ENCODE results near the gene LITAFD. TPM values are rescaled to one million over a fixed set of nuclear protein-coding genes. Genes with fewer than 3 reads are reported as not detected.
"Not testable (repeated sequence)": the region's sequence is repeated elsewhere in the genome, so short reads cannot be mapped to it uniquely, and the experiment has no call there.

The LITAFD gene
- total RNA-seq, 1 experiment from 2014 or later: not detected

GRCh38 chr16:8872071-8872470 lies 10.1 kb upstream of the LITAFD start:
- DNase-seq (ENCODE audit: low read depth, low spot score): no peak
- Histone ChIP-seq H3K4me3 (replicated peaks in 1 of 2; ENCODE audit: low read depth in 1 of 2, low read length in 2 of 2) (no peak overlapping the region), H2AFZ (ENCODE audit: low read depth, low read length, poor library complexity, severe bottlenecking) (no peak overlapping the region), H3K9me3 (ENCODE audit: control insufficient read depth in 1 of 2, insufficient read depth in 1 of 2, low read depth in 1 of 2, low read length in 2 of 2) (no peaks in the 10 kb centered on the region), H3K27me3 (ENCODE audit: insufficient read depth, low read length) (no peaks in the 10 kb centered on the region), H3K9me2 (ENCODE audit: insufficient read depth) (no peaks in the 10 kb centered on the region), H3K9ac (ENCODE audit: low read length) (no peak overlapping the region), H3K36me3 (ENCODE audit: control insufficient read depth in 1 of 2, insufficient read depth in 2 of 2, low read length in 2 of 2) (no peaks in the 10 kb centered on the region), H3K4me2 (ENCODE audit: low read length) (no peak overlapping the region), H4K20me1 (ENCODE audit: insufficient read depth) (no peaks in the 10 kb centered on the region; the same call in 1 of the 2 replicates), H3K4me1 (ENCODE audit: control insufficient read depth in 1 of 2, insufficient read depth in 2 of 2, low read length in 2 of 2) (peaks cover 27 to 37% of the 10 kb centered on the region in 2 experiments), H3K27ac (ENCODE audit: low read depth, low read length) (no peak overlapping the region), H3K79me2 (ENCODE audit: insufficient read depth, low read length) (peaks cover 12% of the 10 kb centered on the region)
- ChIA-PET CTCF (no interaction called here), POLR2A (no interaction called here), RAD21 (ENCODE audit: low non-redundant PET in 1 of 2, low total read pairs in 2 of 2, uncharacterized antibody in 2 of 2, unreplicated experiment in 2 of 2) (no interaction called here)
- intact Hi-C loops (cut with micrococcal nuclease): no loop called here
- no peak for TF ChIP-seq RAD21 (IDR thresholded peaks at IDR 0.05; ENCODE audit: low read depth)
- no peak for TF ChIP-seq FOSL1 (IDR thresholded peaks at IDR 0.05; ENCODE audit: low read depth)
- TF ChIP-seq MAX (IDR thresholded peaks at IDR 0.05): no peak
- TF ChIP-seq CTCF (IDR thresholded peaks at IDR 0.05 in 2 of 3, conservative IDR thresholded peaks at IDR 0.05 in 1 of 3; ENCODE audit: borderline replicate concordance in 1 of 3, insufficient read depth in 1 of 3, low read depth in 2 of 3, low read length in 2 of 3): no peak
- ATAC-seq: no peak
- BruUV-seq (replicated peaks): no TSS peak

GRCh38 chr16:8872967-8873865 lies 8.9 kb upstream of the LITAFD start:
- RAD21 ChIA-PET (ENCODE audit: low non-redundant PET in 1 of 2, low total read pairs in 2 of 2, uncharacterized antibody in 2 of 2, unreplicated experiment in 2 of 2): no interaction called here
- Histone ChIP-seq H3K27ac (ENCODE audit: low read depth, low read length) (no peak overlapping the region), H3K4me3 (replicated peaks in 1 of 2; ENCODE audit: low read depth in 1 of 2, low read length in 2 of 2) (no peak overlapping the region), H3K4me1 (ENCODE audit: control insufficient read depth in 1 of 2, insufficient read depth in 2 of 2, low read length in 2 of 2) (peaks cover 24 to 32% of the 10 kb centered on the region in 2 experiments), H3K4me2 (ENCODE audit: low read length) (no peak overlapping the region), H3K9me3 (ENCODE audit: control insufficient read depth in 1 of 2, insufficient read depth in 1 of 2, low read depth in 1 of 2, low read length in 2 of 2) (no peaks in the 10 kb centered on the region), H3K9me2 (ENCODE audit: insufficient read depth) (no peaks in the 10 kb centered on the region), H2AFZ (ENCODE audit: low read depth, low read length, poor library complexity, severe bottlenecking) (no peak overlapping the region), H3K36me3 (ENCODE audit: control insufficient read depth in 1 of 2, insufficient read depth in 2 of 2, low read length in 2 of 2) (no peaks in the 10 kb centered on the region), H3K79me2 (ENCODE audit: insufficient read depth, low read length) (peaks cover under 1% of the 10 kb centered on the region), H4K20me1 (ENCODE audit: insufficient read depth) (no peaks in the 10 kb centered on the region), H3K27me3 (ENCODE audit: insufficient read depth, low read length) (no peaks in the 10 kb centered on the region), H3K9ac (ENCODE audit: low read length) (no peak overlapping the region)
- no peak for ATAC-seq
- intact Hi-C loops (cut with micrococcal nuclease): no loop called here
- DNase-seq (ENCODE audit: low read depth, low spot score): no peak
- POLR2A ChIA-PET: interaction anchor here (1.2 kb wide), 1 partner anchor 8 kb away, joined by 3 read pairs; no protein-coding TSS in a partner anchor
- CTCF ChIA-PET: interaction anchor here (1.0 to 1.2 kb wide), 2 partner anchors 10 to 261 kb away, joined by 3 to 5 read pairs; no protein-coding TSS in a partner anchor
- TF ChIP-seq CTCF (IDR thresholded peaks at IDR 0.05 in 2 of 3, conservative IDR thresholded peaks at IDR 0.05 in 1 of 3; ENCODE audit: borderline replicate concordance in 1 of 3, insufficient read depth in 1 of 3, low read depth in 2 of 3, low read length in 2 of 3) (peak in 2 of 3 experiments; percentile 37 to 39; a peak in 4 of 6 replicates), SIN3A (IDR thresholded peaks at IDR 0.05; ENCODE audit: low read depth) (no peak)
- no TSS peak for BruUV-seq (replicated peaks)

- ChIA-PET CTCF (interaction anchor here (1.0 to 1.2 kb wide), 2 partner anchors 9 to 261 kb away, joined by 3 to 5 read pairs; no protein-coding TSS in a partner anchor), POLR2A (interaction anchor here (0.6 to 1.2 kb wide), 3 partner anchors 9 to 1087 kb away, joined by 3 to 5 read pairs (median 3); no protein-coding TSS in a partner anchor)
These were observed 8.3 kb upstream of the LITAFD start for GRCh38 chr16:8873866-8874195.

More at GRCh38 chr16:8873866-8874195, 8.3 kb upstream of the LITAFD start:
- H2AFZ ChIP-seq (ENCODE audit: low read depth, low read length, poor library complexity, severe bottlenecking); H4K20me1 ChIP-seq (ENCODE audit: insufficient read depth); H3K4me2 ChIP-seq (ENCODE audit: low read length); DNase-seq (ENCODE audit: low read depth, low spot score); H3K9ac ChIP-seq (ENCODE audit: low read length); H3K4me3 ChIP-seq (replicated peaks in 1 of 2; ENCODE audit: low read depth in 1 of 2, low read length in 2 of 2); H3K36me3 ChIP-seq (ENCODE audit: control insufficient read depth in 1 of 2, insufficient read depth in 2 of 2, low read length in 2 of 2); ATAC-seq; RAD21 ChIA-PET (ENCODE audit: low non-redundant PET in 1 of 2, low total read pairs in 2 of 2, uncharacterized antibody in 2 of 2, unreplicated experiment in 2 of 2); intact Hi-C loops (cut with micrococcal nuclease); H3K27me3 ChIP-seq (ENCODE audit: insufficient read depth, low read length); H3K79me2 ChIP-seq (ENCODE audit: insufficient read depth, low read length); H3K9me2 ChIP-seq (ENCODE audit: insufficient read depth); BruUV-seq (replicated peaks); H3K9me3 ChIP-seq (ENCODE audit: control insufficient read depth in 1 of 2, insufficient read depth in 1 of 2, low read depth in 1 of 2, low read length in 2 of 2); H3K27ac ChIP-seq (ENCODE audit: low read depth, low read length): not testable (repeated sequence)
- H3K4me1 ChIP-seq (ENCODE audit: control insufficient read depth in 1 of 2, insufficient read depth in 2 of 2, low read length in 2 of 2): peaks cover 30 to 36% of the 10 kb centered on the region in 2 experiments
